GM12864 (cell line): Measurements from ENCODE around the gene TMEM233.
"Not testable (repeated sequence)": the region's sequence is repeated elsewhere in the genome, so short reads cannot be mapped to it uniquely, and the experiment has no call there.

Experiments used
- DNase-seq: peaks from one replicate; pipeline ENCODE4 v3.0.0-alpha.2; 2011; ENCODE audit warnings: low read depth
- H3K4me3 ChIP-seq: 2 replicates; pipeline ENCODE4 v1.5.1; 2011; ENCODE audit warnings: mild to moderate bottlenecking, low read depth, low read length, control low read depth
- TF ChIP-seq, protein P1 (sequence below): IDR thresholded peaks from 2 replicates; pipeline ENCODE4 v1.5.1; 2011; ENCODE audit warnings: low read depth, mild to moderate bottlenecking, moderate library complexity, low read length, control low read depth, inconsistent platforms; ENCODE audit errors: missing control alignments

The TMEM233 gene

GRCh38 chr12:119602734-119603094 lies 9.1 kb downstream of the TMEM233 start:
- no peak overlapping the region for H3K4me3 ChIP-seq
- DNase-seq = no peak
- TF ChIP-seq, protein P1, sequence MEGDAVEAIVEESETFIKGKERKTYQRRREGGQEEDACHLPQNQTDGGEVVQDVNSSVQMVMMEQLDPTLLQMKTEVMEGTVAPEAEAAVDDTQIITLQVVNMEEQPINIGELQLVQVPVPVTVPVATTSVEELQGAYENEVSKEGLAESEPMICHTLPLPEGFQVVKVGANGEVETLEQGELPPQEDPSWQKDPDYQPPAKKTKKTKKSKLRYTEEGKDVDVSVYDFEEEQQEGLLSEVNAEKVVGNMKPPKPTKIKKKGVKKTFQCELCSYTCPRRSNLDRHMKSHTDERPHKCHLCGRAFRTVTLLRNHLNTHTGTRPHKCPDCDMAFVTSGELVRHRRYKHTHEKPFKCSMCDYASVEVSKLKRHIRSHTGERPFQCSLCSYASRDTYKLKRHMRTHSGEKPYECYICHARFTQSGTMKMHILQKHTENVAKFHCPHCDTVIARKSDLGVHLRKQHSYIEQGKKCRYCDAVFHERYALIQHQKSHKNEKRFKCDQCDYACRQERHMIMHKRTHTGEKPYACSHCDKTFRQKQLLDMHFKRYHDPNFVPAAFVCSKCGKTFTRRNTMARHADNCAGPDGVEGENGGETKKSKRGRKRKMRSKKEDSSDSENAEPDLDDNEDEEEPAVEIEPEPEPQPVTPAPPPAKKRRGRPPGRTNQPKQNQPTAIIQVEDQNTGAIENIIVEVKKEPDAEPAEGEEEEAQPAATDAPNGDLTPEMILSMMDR = no peak

DNA sequence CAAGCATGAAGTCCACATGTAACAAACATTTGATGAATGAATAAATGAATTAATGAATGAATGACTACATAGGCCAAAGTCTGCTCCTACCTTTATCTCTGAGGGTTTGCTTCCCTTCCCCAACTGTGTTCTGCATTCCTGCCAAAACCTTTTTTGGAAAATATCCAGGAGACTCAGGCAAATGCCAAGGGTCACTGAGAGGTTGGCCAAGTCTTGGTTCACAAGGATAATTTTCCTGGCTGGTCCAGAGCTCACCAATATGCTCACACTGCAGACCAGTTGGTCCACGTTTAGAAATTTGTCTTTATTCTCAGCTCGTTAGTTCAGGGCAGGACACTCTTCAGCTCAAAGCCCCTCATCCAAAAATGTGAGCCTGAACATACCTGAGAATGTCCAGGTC lies 10.2 kb downstream of the TMEM233 start:
- no peak for DNase-seq
- H3K4me3 ChIP-seq = no peak overlapping the region
- TF ChIP-seq, protein P1 = no peak

GRCh38 chr12:119609358-119609757 lies 15.8 kb downstream of the TMEM233 start:
- no peak overlapping the region for H3K4me3 ChIP-seq
- no peak for DNase-seq
- TF ChIP-seq, protein P1 = no peak

GRCh38 chr12:119613319-119613936 lies 19.9 kb downstream of the TMEM233 start:
- TF ChIP-seq, protein P1 = no peak
- DNase-seq = no peak
- no peak overlapping the region for H3K4me3 ChIP-seq

GRCh38 chr12:119614705-119615104 lies 21.1 kb downstream of the TMEM233 start:
- TF ChIP-seq, protein P1 = no peak
- H3K4me3 ChIP-seq = no peak overlapping the region
- no peak for DNase-seq

GRCh38 chr12:119615518-119616475 lies 22.2 kb downstream of the TMEM233 start:
- no peak for DNase-seq
- TF ChIP-seq, protein P1 = no peak
- no peak overlapping the region for H3K4me3 ChIP-seq

- DNase-seq, H3K4me3 ChIP-seq: not testable (repeated sequence)
Observed at GRCh38 chr12:119618328-119618896, 24.8 kb downstream of the TMEM233 start.
